Left renal cortex interstitium (tissue), 4 donors: ENCODE data around the gene RNU6-9. TPM values are rescaled to one million over a fixed set of nuclear protein-coding genes. Genes with fewer than 3 reads are reported as not detected.
A peak's percentile ranks its signal among the peaks of the same experiment; 100 is the strongest.
"Not testable (repeated sequence)": the region's sequence is repeated elsewhere in the genome, so short reads cannot be mapped to it uniquely, and the experiment has no call there.

Source experiments
- DNase-seq, 4 donors: peaks; one replicate each; pipeline ENCODE4 v3.0.0-alpha.2; 2013; ENCODE audit warnings: low read depth in 4 of 4, low spot score in 2 of 4, missing footprints in 1 of 4
- polyA plus RNA-seq, 4 donors: library from polyadenylated mRNA; unstranded; fragments of 120-200 nt; gene quantifications; one replicate each; pipeline ENCODE4 v1.2.1, GENCODE V29; 2013; ENCODE audit not compliant: insufficient read length in 4 of 4

RNU6-9 gene
- not detected for polyA plus RNA-seq

DNA sequence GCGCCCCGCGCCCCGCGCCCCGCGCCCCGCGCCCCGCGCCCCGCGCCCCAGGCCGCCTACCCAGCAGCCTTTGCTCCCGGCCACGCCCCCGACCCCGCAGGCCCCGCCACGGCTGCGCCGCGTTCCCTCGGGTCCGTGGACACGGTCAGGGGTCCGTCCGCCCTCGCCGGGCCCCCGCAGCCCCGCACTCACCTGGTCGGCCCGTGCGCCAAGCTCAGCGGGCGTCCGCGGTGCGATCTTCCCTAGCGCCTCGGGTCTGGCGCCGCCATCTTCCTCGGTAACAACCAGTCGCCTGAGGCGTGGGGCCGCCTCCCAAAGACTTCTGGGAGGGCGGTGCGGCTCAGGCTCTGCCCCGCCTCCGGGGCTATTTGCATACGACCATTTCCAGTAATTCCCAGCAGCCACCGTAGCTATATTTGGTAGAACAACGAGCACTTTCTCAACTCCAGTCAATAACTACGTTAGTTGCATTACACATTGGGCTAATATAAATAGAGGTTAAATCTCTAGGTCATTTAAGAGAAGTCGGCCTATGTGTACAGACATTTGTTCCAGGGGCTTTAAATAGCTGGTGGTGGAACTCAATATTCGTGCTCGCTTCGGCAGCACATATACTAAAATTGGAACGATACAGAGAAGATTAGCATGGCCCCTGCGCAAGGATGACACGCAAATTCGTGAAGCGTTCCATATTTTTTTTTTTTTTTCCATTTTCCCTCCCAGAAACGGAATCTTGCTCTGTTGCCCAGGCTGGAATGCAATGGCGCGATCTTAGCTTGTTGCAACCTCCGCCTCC is at the start of gene RNU6-9, which contains the start of gene MED16:
Gene RNU6-9 (plus strand): TSS at position 591 of the 796 bp plus-strand sequence.
Gene MED16 (minus strand): TSS at position 294 of the 796 bp plus-strand sequence. CDS start 2,056 bp downstream, outside the sequence.
- DNase-seq = peak; percentile 87 to 97 (median 93)

DNA sequence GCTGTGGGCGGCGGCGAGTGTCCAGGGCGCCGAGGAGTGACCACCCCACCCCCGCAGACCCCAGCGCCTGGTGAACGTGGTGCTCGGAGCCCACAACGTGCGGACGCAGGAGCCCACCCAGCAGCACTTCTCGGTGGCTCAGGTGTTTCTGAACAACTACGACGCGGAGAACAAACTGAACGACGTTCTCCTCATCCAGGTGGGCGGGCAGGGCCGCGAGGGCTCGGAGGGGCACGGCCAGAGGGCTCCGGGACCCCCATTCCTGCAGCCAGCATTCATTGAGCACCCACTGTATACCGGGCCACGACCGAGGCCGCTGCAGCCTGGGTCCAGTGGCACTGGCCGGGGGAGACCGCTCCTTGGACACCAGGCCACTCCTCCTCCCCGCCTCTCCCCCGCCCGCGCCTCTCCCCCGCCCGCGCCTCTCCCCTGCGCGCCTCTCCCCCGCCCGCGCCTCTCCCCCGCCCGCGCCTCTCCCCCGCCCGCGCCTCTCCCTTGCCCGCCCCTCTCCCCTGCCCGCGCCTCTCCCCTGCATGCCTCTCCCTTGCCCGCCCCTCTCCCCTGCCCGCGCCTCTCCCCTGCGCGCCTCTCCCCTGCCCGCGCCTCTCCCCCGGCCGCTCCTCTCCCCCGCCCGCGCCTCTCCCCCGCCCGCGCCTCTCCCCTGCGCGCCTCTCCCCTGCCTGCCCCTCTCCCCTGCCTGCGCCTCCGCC is 49.3 kb upstream of the RNU6-9 start:
- DNase-seq = no peak

DNA sequence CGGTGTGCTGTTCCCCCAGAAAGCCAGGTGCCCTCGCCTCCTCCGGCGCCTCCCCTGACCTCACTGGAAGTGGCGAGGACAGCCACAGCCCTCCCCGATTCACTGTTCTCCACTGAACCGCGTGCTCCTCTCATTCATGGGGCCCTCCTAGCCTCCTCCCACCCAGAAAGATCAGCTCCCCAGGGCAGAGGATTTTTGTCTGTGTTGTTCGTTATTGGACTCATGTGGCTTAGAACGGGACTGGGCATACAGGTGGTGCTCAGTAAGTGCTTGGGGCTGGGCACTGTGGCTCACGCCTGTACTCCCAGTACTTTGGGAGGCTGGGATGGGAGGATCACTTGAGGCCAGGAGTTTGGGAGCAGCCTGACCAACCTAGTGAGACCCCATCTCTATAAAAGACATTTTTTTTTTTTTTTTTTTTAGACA is 48.7 kb upstream of the RNU6-9 start:
- no peak for DNase-seq

DNA sequence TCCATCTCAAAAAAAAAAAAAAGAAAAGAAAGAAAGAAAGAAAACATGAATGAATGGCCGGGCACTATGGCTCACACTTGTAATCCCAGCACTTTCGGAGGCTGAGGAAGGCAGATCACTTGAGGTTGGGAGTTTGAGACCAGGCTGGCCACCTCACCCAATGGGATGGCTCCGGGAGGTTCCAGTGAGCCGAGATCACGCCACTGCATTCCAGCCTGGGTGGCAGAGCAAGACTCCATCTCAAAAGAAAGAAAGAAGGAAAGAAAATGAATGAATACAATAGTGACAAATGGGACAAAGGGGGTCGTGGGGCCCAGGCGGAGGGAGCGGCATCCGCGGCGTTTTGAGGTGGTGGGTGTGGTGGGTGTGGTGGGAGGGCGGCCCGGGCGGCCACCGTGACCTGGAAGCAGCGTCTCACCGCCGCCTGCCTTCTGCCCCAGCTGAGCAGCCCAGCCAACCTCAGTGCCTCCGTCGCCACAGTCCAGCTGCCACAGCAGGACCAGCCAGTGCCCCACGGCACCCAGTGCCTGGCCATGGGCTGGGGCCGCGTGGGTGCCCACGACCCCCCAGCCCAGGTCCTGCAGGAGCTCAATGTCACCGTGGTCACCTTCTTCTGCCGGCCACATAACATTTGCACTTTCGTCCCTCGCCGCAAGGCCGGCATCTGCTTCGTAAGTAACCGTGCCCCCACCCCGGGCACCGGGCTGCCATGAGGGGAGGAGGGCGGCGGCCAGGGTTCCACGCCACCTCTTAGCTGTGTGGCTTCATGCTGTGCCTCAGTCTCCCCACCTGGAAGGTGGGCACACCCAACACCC is 47.4 kb upstream of the RNU6-9 start:
- no peak for DNase-seq

DNA sequence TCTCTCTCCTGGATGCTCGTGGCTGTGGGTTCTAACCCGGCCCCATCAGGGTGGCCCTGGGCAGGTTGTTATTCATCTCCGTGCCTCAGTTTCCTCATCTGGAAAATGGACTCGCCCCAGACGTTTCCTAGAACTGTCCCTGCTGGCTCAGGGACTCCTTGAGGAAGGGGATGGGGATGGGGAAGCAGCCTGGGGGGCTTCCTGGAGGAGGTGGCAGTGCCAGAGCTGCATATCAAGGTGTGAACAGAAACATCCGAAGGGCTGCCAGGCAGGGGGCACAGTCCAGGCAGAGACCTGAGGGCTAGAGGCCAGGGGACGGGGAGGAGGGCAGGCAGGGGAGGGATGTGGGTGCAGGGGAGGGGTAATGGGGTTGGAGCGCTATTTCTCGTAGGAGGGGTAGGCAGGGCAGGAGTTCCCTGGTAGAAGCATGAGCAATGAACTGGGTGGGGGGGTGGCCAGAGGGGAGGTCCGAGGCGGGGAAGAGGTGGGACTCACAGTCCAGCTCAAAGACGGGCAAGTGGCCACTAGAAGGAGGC is 44.8 kb upstream of the RNU6-9 start:
- DNase-seq = no peak

DNA sequence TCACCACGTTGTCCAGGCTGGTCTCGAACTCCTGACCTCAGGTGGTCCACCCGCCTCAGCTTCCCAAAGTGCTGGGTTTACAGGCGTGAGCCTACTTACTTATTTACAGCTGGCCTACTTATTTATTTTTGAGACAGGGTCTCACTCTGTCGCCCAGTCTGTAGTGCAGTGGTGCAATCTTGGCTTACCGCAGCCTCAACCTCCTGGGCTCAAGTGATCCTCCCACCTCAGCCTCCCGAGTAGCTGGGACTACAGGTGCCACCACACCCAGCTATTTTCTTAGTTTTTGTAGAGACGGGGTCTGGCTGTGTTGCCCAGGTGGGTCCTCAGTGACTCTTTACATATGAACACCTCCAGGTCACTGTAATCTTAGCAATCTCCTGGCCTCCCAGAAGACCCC is 44.1 kb upstream of the RNU6-9 start:
- not testable (repeated sequence) for DNase-seq

DNA sequence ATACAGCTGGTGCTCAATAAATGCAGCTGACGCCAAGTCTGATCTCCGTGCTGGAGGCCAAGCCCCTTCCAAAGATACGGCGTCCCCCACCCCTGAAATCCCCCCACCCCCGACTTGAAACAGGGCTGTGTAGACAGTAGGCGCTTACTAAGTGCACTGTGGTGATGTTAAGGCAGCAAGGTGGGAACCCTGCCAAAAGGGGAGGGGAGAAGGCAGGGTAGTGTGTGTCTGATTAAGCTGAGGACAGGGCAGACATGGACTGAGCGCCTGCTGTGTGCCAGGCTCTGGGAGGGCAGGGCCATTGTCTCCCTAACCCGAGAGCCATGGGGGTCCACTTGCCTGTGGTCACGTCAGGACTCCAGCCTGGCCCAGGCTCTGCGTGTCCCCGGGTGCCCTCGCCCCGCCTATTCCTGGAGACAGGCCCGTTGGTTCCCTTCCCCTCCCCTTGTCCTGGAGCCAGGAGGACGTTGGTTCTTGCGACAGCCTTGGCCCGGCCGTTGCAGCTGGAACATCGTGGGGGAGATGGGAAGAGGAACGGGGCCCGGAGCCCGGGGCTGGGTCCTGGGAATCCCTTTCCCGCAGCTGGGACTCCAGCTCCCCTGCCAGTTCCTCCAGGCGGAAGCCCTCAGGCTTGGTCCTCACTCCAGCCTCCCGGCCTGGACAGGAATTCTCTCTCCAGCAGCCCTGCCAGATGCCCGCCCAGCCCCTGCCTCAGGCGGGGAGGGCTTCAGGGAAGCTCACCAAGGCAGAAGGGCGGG is 42.9 kb upstream of the RNU6-9 start:
- no peak for DNase-seq

DNA sequence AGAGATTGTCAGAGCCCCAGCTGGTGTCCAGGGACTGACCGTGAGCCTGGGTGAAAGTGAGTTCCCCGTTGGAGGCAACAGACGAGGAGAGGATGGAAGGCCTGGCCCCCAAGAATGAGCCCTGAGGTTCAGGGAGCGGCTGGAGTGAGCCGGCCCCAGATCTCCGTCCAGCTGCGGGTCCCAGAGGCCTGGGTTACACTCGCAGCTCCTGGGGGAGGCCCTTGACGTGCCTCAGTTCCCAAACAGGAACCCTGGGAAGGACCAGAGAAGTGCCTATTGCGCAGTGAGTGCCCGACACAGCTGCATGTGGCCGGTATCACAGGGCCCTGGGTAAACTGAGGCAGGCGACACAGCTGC is 42.3 kb upstream of the RNU6-9 start:
- DNase-seq = no peak

DNA sequence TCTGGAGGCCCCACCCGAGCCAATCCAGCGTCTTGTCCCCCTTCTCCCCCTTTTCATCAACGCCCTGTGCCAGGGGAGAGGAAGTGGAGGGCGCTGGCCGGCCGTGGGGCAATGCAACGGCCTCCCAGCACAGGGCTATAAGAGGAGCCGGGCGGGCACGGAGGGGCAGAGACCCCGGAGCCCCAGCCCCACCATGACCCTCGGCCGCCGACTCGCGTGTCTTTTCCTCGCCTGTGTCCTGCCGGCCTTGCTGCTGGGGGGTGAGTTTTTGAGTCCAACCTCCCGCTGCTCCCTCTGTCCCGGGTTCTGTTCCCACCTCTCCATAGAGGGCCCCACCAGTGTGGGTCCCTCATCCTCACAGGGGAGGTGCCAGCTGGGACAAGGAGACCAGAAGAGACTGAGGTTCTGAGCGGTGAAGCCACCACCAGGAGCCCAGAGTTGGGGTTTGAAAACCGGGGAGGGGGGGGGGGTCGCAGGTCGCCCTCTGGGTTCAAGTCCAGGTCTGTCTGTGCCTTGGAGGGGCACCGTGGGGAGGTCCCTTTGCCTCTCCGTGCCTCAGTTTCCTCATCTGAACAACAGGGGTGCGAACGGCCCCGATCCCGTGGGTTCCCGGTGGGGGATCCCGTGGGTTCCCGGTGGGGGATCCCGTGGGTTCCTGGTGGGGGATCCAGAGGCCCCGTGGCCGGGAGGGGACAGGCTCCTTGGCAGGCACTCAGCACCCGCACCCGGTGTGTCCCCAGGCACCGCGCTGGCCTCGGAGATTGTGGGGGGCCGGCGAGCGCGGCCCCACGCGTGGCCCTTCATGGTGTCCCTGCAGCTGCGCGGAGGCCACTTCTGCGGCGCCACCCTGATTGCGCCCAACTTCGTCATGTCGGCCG is 40.9 kb upstream of the RNU6-9 start, which contains the start of gene ELANE:
Gene ELANE (plus strand): TSS at position 168 of the 878 bp plus-strand sequence. CDS start 26 bp downstream, at position 194.
- no peak for DNase-seq

DNA sequence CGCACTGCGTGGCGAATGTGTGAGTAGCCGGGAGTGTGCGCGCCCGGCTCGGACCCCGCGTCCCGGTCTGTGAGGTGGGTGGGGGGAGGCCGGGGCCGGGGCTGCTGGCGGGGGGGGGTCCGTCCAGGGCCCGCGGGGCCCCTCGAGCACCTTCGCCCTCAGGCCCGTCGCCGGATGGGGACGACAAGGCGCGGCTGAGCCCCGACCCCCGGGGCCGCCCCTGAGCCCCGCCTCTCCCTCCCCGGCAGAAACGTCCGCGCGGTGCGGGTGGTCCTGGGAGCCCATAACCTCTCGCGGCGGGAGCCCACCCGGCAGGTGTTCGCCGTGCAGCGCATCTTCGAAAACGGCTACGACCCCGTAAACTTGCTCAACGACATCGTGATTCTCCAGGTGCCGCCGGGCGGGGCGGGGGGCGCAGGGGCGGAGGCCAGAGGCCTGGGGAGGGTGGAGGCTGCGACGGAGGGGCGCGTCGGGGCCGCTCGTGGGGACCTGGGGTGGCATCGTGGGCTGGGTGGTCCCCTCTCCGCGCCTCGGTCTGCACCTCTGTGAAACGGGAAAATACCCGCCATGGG is 40.2 kb upstream of the RNU6-9 start:
- DNase-seq = no peak

DNA sequence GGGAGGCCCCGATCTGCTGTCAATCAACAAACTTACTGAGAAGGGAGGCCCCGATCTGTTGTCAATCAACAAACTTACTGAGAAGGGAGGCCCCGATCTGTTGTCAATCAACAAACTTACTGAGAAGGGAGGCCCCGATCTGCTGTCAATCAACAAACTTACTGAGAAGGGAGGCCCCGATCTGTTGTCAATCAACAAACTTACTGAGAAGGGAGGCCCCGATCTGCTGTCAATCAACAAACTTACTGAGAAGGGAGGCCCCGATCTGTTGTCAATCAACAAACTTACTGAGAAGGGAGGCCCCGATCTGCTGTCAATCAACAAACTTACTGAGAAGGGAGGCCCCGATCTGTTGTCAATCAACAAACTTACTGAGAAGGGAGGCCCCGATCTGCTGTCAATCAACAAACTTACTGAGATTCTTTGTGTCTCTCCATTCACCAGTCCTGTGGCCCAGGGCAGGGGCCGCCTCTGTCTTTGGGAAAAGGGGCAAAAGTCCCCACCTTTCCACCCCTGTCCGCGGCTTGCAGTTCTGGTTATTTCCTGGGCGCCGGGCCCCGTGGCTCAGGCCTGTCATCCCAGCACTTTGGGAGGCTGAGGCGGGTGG is 39.6 kb upstream of the RNU6-9 start:
- not testable (repeated sequence) for DNase-seq

DNA sequence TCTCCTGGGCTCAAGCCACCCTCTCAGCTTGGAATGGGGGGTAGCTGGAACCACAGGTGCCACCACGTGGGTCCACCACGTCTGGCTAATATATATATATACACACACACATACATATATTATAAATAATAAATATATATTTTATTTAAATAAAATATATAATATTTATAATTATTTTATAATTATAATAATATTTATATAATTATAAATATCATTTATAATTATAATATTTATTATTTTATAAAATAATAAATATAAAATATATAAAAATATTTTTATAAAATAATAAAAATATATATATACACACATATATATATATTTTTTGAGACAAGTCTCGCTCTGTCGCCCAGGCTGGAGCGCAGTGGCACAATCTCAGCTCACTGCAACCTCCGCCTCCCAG is 38.7 kb upstream of the RNU6-9 start:
- DNase-seq = no peak

DNA sequence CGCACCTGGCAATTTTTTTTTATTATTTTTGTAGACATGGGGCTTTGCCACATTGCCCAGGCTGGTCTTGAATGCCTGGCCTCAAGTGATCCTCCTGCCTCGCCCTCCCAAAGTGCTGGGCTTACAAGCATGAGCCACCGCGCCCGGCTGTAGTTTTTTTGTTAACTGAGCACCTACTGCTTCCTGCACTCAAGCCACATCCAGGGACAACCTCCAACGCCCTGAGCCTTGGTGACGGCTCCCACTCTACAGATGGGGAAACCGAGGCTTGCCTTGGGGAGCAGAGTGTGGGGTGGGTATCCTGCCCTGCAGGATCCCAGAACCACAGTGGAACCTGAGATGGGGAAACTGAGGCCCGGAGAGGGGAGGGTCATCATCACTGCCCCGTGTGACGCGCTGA is 38.1 kb upstream of the RNU6-9 start:
- DNase-seq = no peak

DNA sequence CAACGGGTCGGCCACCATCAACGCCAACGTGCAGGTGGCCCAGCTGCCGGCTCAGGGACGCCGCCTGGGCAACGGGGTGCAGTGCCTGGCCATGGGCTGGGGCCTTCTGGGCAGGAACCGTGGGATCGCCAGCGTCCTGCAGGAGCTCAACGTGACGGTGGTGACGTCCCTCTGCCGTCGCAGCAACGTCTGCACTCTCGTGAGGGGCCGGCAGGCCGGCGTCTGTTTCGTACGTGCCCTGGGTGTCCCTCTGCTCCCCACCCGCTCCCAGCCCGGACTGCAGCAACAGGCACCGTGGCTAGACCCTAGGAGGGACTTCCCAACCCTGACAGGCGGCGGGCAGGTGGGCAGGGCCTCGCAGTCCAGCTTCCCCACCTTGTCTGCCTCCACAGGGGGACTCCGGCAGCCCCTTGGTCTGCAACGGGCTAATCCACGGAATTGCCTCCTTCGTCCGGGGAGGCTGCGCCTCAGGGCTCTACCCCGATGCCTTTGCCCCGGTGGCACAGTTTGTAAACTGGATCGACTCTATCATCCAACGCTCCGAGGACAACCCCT is 37.6 kb upstream of the RNU6-9 start:
- no peak for DNase-seq

DNA sequence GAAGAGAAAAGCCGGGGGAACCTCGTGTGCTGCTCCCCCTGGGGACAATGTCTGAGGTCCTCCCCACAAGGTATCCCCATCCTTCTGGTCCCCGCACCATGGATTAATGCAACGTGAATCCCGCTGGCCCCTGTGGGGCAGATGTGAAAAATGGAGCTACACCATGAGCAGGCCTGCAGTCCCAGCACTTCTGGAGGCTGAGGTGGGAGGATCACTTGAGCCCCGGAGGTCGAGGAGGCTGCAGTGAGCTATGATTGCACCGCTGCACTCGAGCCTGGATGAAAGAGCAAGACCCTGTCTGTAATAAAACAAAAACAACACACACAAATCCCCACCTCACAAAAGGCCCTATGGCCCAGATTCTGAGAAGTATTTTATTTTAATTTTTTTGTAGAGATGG is 35.0 kb upstream of the RNU6-9 start:
- no peak for DNase-seq

DNA sequence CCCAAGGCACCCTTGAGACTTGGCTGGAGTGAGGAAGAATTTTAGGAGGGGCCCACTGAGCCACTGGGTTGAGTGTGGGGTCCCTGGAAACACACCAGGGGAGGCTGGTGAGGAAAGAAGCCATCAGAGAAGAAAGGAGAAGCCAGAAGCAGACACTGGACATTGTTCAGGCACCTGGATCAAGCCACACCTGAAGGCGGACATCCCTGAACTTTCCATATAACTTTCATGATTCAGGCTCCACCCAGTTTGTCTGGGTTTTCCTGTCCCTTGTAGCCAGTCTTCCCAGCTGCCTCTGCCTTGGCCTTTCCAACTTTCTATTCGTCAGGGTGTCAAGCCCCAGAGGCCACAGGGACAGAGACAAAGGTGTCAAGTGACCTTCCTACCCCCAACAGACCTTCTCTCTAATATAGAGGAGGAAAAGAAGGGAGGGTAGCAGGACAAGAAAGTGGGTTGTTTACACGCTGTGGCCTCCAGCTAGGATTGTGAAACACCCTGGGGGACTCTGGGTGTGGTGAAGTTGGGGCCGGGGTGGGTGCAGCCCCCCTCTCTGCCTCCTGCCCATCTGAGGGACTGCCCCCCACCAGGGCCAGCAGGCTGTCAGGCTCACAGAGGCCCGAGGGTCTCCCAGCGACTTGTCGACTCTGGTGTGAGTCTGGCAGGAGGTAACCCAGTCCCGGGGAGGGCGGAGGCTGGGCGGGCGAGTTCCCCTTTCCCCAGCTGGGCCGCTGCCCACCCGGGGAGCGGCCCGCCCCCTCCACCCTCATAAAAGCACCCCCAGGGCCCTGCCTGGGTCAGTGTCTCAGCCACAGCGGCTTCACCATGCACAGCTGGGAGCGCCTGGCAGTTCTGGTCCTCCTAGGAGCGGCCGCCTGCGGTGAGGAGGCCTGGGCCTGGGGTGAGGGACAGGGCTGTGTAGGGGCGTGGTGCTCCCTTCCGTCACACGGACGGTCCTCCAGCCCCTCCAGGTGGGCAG is 34.1 kb upstream of the RNU6-9 start, which contains the start of gene CFD:
Gene CFD (plus strand): TSS at position 797 of the 976 bp plus-strand sequence. CDS start 26 bp downstream, at position 823.
- DNase-seq = no peak
